Activated CD4-positive, alpha-beta T cell treated with anti-CD3 and anti-CD28 coated beads for 1 hour (primary cell): ENCODE results near the gene KIF1A.
"Not testable (repeated sequence)": the region's sequence is repeated elsewhere in the genome, so short reads cannot be mapped to it uniquely, and the experiment has no call there.

ENCODE experiments used
- DNase-seq: peaks from one replicate; pipeline ENCODE4 v3.0.0-alpha.2; 2020

The KIF1A gene

GRCh38 chr2:240784629-240785423, 35.2 kb downstream of the KIF1A start:
- DNase-seq: no peak

- DNase-seq: no peak
Observed at GRCh38 chr2:240783819-240784621, 36.0 kb downstream of the KIF1A start.

- DNase-seq: no peak
Observed at GRCh38 chr2:240782886-240783818, 36.9 kb downstream of the KIF1A start.

GRCh38 chr2:240782221-240782885, 37.7 kb downstream of the KIF1A start:
- no peak for DNase-seq

GRCh38 chr2:240781471-240782220, 38.4 kb downstream of the KIF1A start:
- DNase-seq: no peak

- no peak for DNase-seq
Observed at GRCh38 chr2:240780023-240780700, 39.9 kb downstream of the KIF1A start.

- not testable (repeated sequence) for DNase-seq
Observed at GRCh38 chr2:240779250-240779832, 40.7 kb downstream of the KIF1A start.

- DNase-seq: no peak
Observed at GRCh38 chr2:240778426-240778825, 41.6 kb downstream of the KIF1A start.

- DNase-seq: no peak
Observed at GRCh38 chr2:240777456-240778212, 42.4 kb downstream of the KIF1A start.

GRCh38 chr2:240775905-240776304, 44.1 kb downstream of the KIF1A start:
- DNase-seq: no peak

GRCh38 chr2:240774856-240775255, 45.2 kb downstream of the KIF1A start:
- DNase-seq: no peak

GRCh38 chr2:240769096-240769495, 50.9 kb downstream of the KIF1A start:
- DNase-seq: no peak

- no peak for DNase-seq
Observed at GRCh38 chr2:240768216-240768615, 51.8 kb downstream of the KIF1A start.

GRCh38 chr2:240767341-240767740, 52.7 kb downstream of the KIF1A start:
- DNase-seq: no peak

GRCh38 chr2:240766072-240766471, 53.9 kb downstream of the KIF1A start:
- no peak for DNase-seq

- no peak for DNase-seq
Observed at GRCh38 chr2:240765007-240765406, 55.0 kb downstream of the KIF1A start.

- DNase-seq: no peak
Observed at GRCh38 chr2:240764605-240765004, 55.4 kb downstream of the KIF1A start.

GRCh38 chr2:240762971-240763370, 57.0 kb downstream of the KIF1A start:
- DNase-seq: no peak

GRCh38 chr2:240762249-240762648, 57.8 kb downstream of the KIF1A start:
- DNase-seq: no peak
